HEK293 (cell line): ENCODE results near the gene CNPY2.

Experiments
- ATF2 ChIP-seq: fragments of 450-650 bp; formaldehyde crosslinking; IDR thresholded peaks from 2 replicates; pipeline ENCODE4 v1.5.1; 2016; ENCODE audit warnings: missing biosample characterization, missing genetic modification characterization, low read depth
- GFI1B ChIP-seq: fragments of 450-650 bp; formaldehyde crosslinking; IDR thresholded peaks from 2 replicates; pipeline ENCODE4 v1.5.1; 2016; ENCODE audit warnings: missing biosample characterization, missing genetic modification characterization
- KLF9 ChIP-seq: fragments of 450-650 bp; formaldehyde crosslinking; IDR thresholded peaks from 2 replicates; pipeline ENCODE4 v1.5.1; 2016; ENCODE audit warnings: missing biosample characterization, missing genetic modification characterization, low read depth
- PRDM10 ChIP-seq: fragments of 450-650 bp; formaldehyde crosslinking; IDR thresholded peaks from 2 replicates; pipeline ENCODE4 v1.5.1; 2016; ENCODE audit warnings: missing biosample characterization, missing genetic modification characterization
- REPIN1 ChIP-seq: fragments of 450-650 bp; formaldehyde crosslinking; IDR thresholded peaks from 2 replicates; pipeline ENCODE4 v1.5.1; 2017; ENCODE audit warnings: missing biosample characterization, missing genetic modification characterization, low read depth
- SP2 ChIP-seq: fragments of 450-650 bp; formaldehyde crosslinking; IDR thresholded peaks from 2 replicates; pipeline ENCODE4 v1.5.1; 2016; ENCODE audit warnings: missing biosample characterization, missing genetic modification characterization
- WT1 ChIP-seq: fragments of 450-650 bp; formaldehyde crosslinking; IDR thresholded peaks from 2 replicates; pipeline ENCODE4 v1.5.1; 2016; ENCODE audit warnings: missing biosample characterization, missing genetic modification characterization
- ZBTB1 ChIP-seq: fragments of 450-650 bp; formaldehyde crosslinking; IDR thresholded peaks from 2 replicates; pipeline ENCODE4 v1.5.1; 2016; ENCODE audit warnings: missing biosample characterization, missing genetic modification characterization
- ZBTB26 ChIP-seq: fragments of 450-650 bp; formaldehyde crosslinking; optimal IDR thresholded peaks from 2 replicates; pipeline ENCODE3; 2016; ENCODE audit warnings: missing biosample characterization, mild to moderate bottlenecking, missing genetic modification characterization
- ZBTB7A ChIP-seq: fragments of 450-650 bp; formaldehyde crosslinking; IDR thresholded peaks from 2 replicates; pipeline ENCODE4 v1.5.1; 2016; ENCODE audit warnings: low read depth, missing biosample characterization, missing genetic modification characterization
- ZFP37 ChIP-seq: fragments of 450-650 bp; formaldehyde crosslinking; IDR thresholded peaks from 2 replicates; pipeline ENCODE4 v1.5.1; 2016; ENCODE audit warnings: missing biosample characterization, missing genetic modification characterization
- ZNF112 ChIP-seq: fragments of 450-650 bp; formaldehyde crosslinking; IDR thresholded peaks from 2 replicates; pipeline ENCODE4 v1.5.0; 2017; ENCODE audit warnings: missing biosample characterization, missing genetic modification characterization
- ZNF140 ChIP-seq: fragments of 450-650 bp; formaldehyde crosslinking; IDR thresholded peaks from 2 replicates; pipeline ENCODE4 v1.5.1; 2016; ENCODE audit warnings: missing biosample characterization, missing genetic modification characterization
- ZNF2 ChIP-seq: fragments of 450-650 bp; formaldehyde crosslinking; IDR thresholded peaks from 2 replicates; pipeline ENCODE4 v1.5.1; 2016; ENCODE audit warnings: missing biosample characterization, missing genetic modification characterization
- ZNF24 ChIP-seq: fragments of 450-650 bp; formaldehyde crosslinking; IDR thresholded peaks from 2 replicates; pipeline ENCODE4 v1.5.1; 2016; ENCODE audit warnings: missing biosample characterization, missing genetic modification characterization
- ZNF274 ChIP-seq, 2 experiments: fragments of 200-500 bp in 1 of 2; fragments of 450-650 bp in 1 of 2; sonication (Bioruptor generic) in 1 of 2; formaldehyde crosslinking in 1 of 2; IDR thresholded peaks; 2 replicates each; pipeline versions ENCODE4 v1.5.1 to v1.6.1; 2014 to 2016; ENCODE audit warnings: borderline replicate concordance in 1 of 2, inconsistent platforms in 1 of 2, low read length in 1 of 2, missing biosample characterization in 1 of 2, missing genetic modification characterization in 1 of 2
- ZNF280C ChIP-seq: fragments of 450-650 bp; formaldehyde crosslinking; IDR thresholded peaks from 2 replicates; pipeline ENCODE4 v1.5.1; 2016; ENCODE audit warnings: missing biosample characterization, missing genetic modification characterization
- ZNF426 ChIP-seq: fragments of 450-650 bp; formaldehyde crosslinking; IDR thresholded peaks from 2 replicates; pipeline ENCODE4 v1.5.1; 2017; ENCODE audit warnings: missing biosample characterization, missing genetic modification characterization, mild to moderate bottlenecking, inconsistent platforms, moderate library complexity
- ZNF549 ChIP-seq: fragments of 450-650 bp; IDR thresholded peaks from 2 replicates; pipeline ENCODE4 v1.5.1; 2018; ENCODE audit warnings: missing biosample characterization, missing genetic modification characterization, mild to moderate bottlenecking, inconsistent platforms, moderate library complexity
- ZNF580 ChIP-seq: fragments of 450-650 bp; formaldehyde crosslinking; IDR thresholded peaks from 2 replicates; pipeline ENCODE4 v1.5.1; 2016; ENCODE audit warnings: missing biosample characterization, missing genetic modification characterization
- ZNF624 ChIP-seq: fragments of 450-650 bp; formaldehyde crosslinking; IDR thresholded peaks from 2 replicates; pipeline ENCODE4 v1.5.1; 2017; ENCODE audit warnings: missing biosample characterization, missing genetic modification characterization
- ZNF654 ChIP-seq: fragments of 450-650 bp; formaldehyde crosslinking; IDR thresholded peaks from 2 replicates; pipeline ENCODE4 v1.5.1; 2016; ENCODE audit warnings: low read depth, missing biosample characterization, missing genetic modification characterization
- ZNF785 ChIP-seq: fragments of 450-650 bp; formaldehyde crosslinking; IDR thresholded peaks from 2 replicates; pipeline ENCODE4 v1.5.1; 2016; ENCODE audit warnings: missing biosample characterization, missing genetic modification characterization
- ZNF830 ChIP-seq: fragments of 450-650 bp; IDR thresholded peaks from 2 replicates; pipeline ENCODE4 v1.5.0; 2018; ENCODE audit warnings: missing biosample characterization, missing genetic modification characterization, low read depth, mild to moderate bottlenecking, moderate library complexity
- ZSCAN23 ChIP-seq: fragments of 450-650 bp; formaldehyde crosslinking; IDR thresholded peaks from 2 replicates; pipeline ENCODE4 v1.5.1; 2016; ENCODE audit warnings: missing biosample characterization, missing genetic modification characterization

Gene CNPY2

GRCh38 chr12:56299853-56300643, 15.7 kb downstream of the CNPY2 start, which contains the start of gene CS (continued):
- TF ChIP-seq PRDM10 (tag by site-specific recombination), result peak; percentile 37; the same call in 1 of the 2 replicates
- TF ChIP-seq ZNF112 (tag by site-specific recombination), result no peak
- peak; percentile 91 for TF ChIP-seq ZBTB26 (tag by site-specific recombination)
- peak; percentile 48 for TF ChIP-seq WT1 (tag by site-specific recombination)
- no peak for TF ChIP-seq ZNF654
- TF ChIP-seq GFI1B (tag by site-specific recombination), result no peak
- no peak for TF ChIP-seq ZNF274 (IDR thresholded peaks at IDR 0.05; ENCODE audit: low read length)
- TF ChIP-seq ZNF274 (tag by site-specific recombination; IDR thresholded peaks at IDR 0.05; ENCODE audit: borderline replicate concordance), result no peak
- TF ChIP-seq SP2, result peak; percentile 98
- no peak for TF ChIP-seq ZSCAN23
- TF ChIP-seq ZNF580 (tag by site-specific recombination), result peak; percentile 69
- no peak for TF ChIP-seq ZNF624
- no peak; the same call in 1 of the 2 replicates for TF ChIP-seq ZBTB1 (tag by site-specific recombination)
- 0 out of 2 replicates have a peak, but pooled peaks have one; percentile 34 for TF ChIP-seq ZNF24 (tag by site-specific recombination)
- TF ChIP-seq ZNF280C (tag by site-specific recombination), result no peak
- no peak for TF ChIP-seq ZNF830 (tag by site-specific recombination)
- peak; percentile 39; the same call in 1 of the 2 replicates for TF ChIP-seq ZBTB7A (tag by site-specific recombination)
- peak; percentile 76; the same call in 1 of the 2 replicates for TF ChIP-seq KLF9
- no peak for TF ChIP-seq ZNF426 (tag by site-specific recombination)
- no peak for TF ChIP-seq ATF2
- TF ChIP-seq ZFP37 (tag by site-specific recombination), result peak; percentile 81
- no peak for TF ChIP-seq ZNF140 (tag by site-specific recombination)
- peak; percentile 96 for TF ChIP-seq ZNF2
- peak; percentile 77; the same call in 1 of the 2 replicates for TF ChIP-seq REPIN1 (tag by site-specific recombination)
- TF ChIP-seq ZNF785 (tag by site-specific recombination), result no peak
- TF ChIP-seq ZNF549 (tag by site-specific recombination), result no peak
